GM21360 (cell line): ENCODE measurements around the gene HES5.

Experiments used
- ATAC-seq: cut with Tn5 transposase; IDR thresholded peaks from one replicate; pipeline ENCODE4 v1.9.1; 2021; ENCODE audit warnings: mild to moderate bottlenecking, moderate library complexity; ENCODE audit not compliant: unreplicated experiment

HES5 gene

GRCh38 chr1:2547210-2548067, 17.4 kb upstream of the HES5 start:
- no peak for ATAC-seq

GRCh38 chr1:2546515-2547209, 16.6 kb upstream of the HES5 start:
- peak; percentile 24 for ATAC-seq

GRCh38 chr1:2545754-2546514, 15.9 kb upstream of the HES5 start:
- ATAC-seq, result peak; percentile 35

GRCh38 chr1:2544875-2545640, 15.0 kb upstream of the HES5 start:
- no peak for ATAC-seq

- ATAC-seq, result no peak
Measured at GRCh38 chr1:2544093-2544874, 14.2 kb upstream of the HES5 start.

- ATAC-seq, result no peak
Measured at GRCh38 chr1:2543543-2544092, 13.6 kb upstream of the HES5 start.

GRCh38 chr1:2542246-2542915, 12.3 kb upstream of the HES5 start:
- ATAC-seq, result no peak

GRCh38 chr1:2541619-2542245, 11.7 kb upstream of the HES5 start:
- ATAC-seq, result no peak

- ATAC-seq, result no peak
Measured at GRCh38 chr1:2540816-2541492, 10.9 kb upstream of the HES5 start.

GRCh38 chr1:2539312-2539907, 9.3 kb upstream of the HES5 start:
- ATAC-seq, result no peak

GRCh38 chr1:2538872-2539271, 8.8 kb upstream of the HES5 start:
- ATAC-seq, result no peak

GRCh38 chr1:2538376-2538775, 8.3 kb upstream of the HES5 start:
- no peak for ATAC-seq

GRCh38 chr1:2537784-2538115, 7.7 kb upstream of the HES5 start:
- ATAC-seq, result no peak

- no peak for ATAC-seq
Measured at GRCh38 chr1:2535981-2536380, 5.9 kb upstream of the HES5 start.

GRCh38 chr1:2535455-2535854, 5.4 kb upstream of the HES5 start:
- no peak for ATAC-seq

GRCh38 chr1:2534687-2535441, 4.8 kb upstream of the HES5 start:
- no peak for ATAC-seq

- no peak for ATAC-seq
Measured at GRCh38 chr1:2534315-2534686, 4.2 kb upstream of the HES5 start.
